ENCODE data around the gene CBFB. TPM values are rescaled to one million over a fixed set of nuclear protein-coding genes. Genes with fewer than 3 reads are reported as not detected.

Gene CBFB
- total and polyA plus RNA-seq, 2 donors = 19.3 to 62.5 TPM

DNA sequence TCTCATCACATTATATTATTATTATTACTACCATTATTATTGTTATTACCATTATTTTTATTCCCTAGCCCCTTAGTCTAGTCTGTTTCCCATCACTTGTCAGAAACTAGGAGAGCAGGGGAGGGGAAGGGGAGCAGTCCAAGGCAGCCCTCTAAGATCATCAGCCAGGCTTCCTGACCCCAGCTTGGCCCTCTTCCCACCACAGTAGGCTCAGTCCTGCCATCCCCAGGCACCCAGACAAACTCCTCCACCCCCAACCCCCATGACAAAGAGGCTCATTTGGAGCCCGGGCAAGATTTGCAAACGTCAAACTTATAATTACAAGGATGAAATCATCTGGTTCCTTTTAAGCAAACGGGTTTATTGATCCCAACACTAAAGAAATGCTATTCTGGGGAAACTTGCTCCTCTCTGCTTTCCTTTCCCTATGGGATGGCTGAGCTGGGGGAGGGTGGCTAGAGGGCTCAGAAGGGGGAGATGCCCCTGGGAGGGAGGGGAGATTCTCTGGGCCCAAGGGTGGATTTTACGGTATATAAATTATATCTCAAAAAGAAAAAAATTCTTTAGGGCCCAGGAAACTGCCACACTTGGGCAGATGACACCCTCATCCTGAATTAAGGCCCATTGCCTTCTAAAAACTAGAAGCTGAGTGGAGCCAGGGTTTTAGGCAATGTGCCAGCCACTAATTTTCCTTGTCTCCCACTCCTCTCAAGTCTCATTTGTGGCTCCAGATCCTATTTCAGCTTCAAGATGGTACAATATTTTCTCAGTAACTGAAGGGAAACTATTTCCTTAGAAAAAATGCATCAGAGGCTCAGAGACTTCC is 4.4 kb upstream of the CBFB start:
- no peak for DNase-seq (ENCODE audit: extremely low spot score)
- no peaks in the 10 kb centered on the region for H3K4me1 ChIP-seq (ENCODE audit: insufficient read depth)

DNA sequence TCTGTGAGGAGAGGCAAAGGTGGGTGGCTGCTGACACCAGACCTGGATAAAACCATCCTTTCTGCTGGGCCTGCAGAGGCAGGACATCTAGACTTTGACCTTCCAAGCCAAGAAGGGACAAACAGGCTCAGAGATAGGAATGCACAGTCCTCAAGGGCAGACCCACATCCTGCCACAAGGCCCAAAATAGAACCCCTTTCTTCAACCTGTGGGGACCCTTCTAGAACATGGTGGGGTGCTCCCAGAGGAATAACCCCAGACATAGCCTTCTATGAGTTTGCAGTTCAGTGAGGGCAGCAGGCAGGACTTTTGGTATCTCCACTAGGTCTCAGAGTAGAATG is 3.8 kb upstream of the CBFB start:
- H3K4me1 ChIP-seq (ENCODE audit: insufficient read depth) = no peaks in the 10 kb centered on the region
- no peaks in the 10 kb centered on the region for H3K36me3 ChIP-seq (ENCODE audit: insufficient read depth)
- no peak for DNase-seq (ENCODE audit: extremely low spot score)

More for the DNA sequence above, 4.4 kb upstream of the CBFB start:
- Histone ChIP-seq H3K36me3 (ENCODE audit: insufficient read depth) (no peaks in the 10 kb centered on the region), H3K27ac (ENCODE audit: low read depth) (no peak overlapping the region), H3K4me3 (ENCODE audit: low read depth, low read length) (no peak overlapping the region)
- 53% methylated on average over 4 of the region's 4 CpGs for WGBS

DNA sequence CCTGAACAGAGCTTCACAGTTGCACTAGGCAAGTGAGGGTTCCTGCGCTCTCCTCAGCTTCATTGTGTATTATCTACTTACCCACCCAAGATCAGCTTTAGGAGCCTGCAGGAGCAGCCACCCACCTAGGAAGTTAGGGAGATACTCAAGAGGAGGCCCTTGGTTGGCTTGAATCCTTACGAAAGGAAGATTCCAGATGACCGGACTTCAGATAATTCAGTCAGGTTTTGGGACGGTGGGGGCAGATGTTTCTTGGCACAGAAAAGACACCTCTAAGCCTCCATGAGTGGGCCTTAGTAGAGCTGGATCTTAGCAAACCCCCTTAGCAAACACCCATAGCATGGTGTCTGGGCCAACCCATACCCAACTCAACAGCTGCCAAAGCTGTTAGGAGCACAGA is 2.4 kb upstream of the CBFB start:
- Histone ChIP-seq H3K4me1 (ENCODE audit: insufficient read depth) (no peaks in the 10 kb centered on the region), H3K4me3 (ENCODE audit: low read depth, low read length) (no peak overlapping the region), H3K27ac (ENCODE audit: low read depth) (no peak overlapping the region), H3K36me3 (ENCODE audit: insufficient read depth) (no peaks in the 10 kb centered on the region)
- DNase-seq (ENCODE audit: extremely low spot score) = no peak
- whole genome bisulfite sequencing = 89% methylated on average over 4 of the region's 4 CpGs

More for the DNA sequence above, 3.8 kb upstream of the CBFB start:
- Histone ChIP-seq H3K4me3 (ENCODE audit: low read depth, low read length) (no peak overlapping the region), H3K27ac (ENCODE audit: low read depth) (no peak overlapping the region)

- no peak for DNase-seq (ENCODE audit: extremely low spot score)
- 91% methylated on average over 6 of the region's 6 CpGs for WGBS
- Histone ChIP-seq H3K27ac (ENCODE audit: low read depth) (no peak overlapping the region), H3K4me1 (ENCODE audit: insufficient read depth) (no peaks in the 10 kb centered on the region), H3K4me3 (ENCODE audit: low read depth, low read length) (no peak overlapping the region), H3K36me3 (ENCODE audit: insufficient read depth) (no peaks in the 10 kb centered on the region)
Observed at GRCh38 chr16:67027046-67027445, 1.9 kb upstream of the CBFB start.

DNA sequence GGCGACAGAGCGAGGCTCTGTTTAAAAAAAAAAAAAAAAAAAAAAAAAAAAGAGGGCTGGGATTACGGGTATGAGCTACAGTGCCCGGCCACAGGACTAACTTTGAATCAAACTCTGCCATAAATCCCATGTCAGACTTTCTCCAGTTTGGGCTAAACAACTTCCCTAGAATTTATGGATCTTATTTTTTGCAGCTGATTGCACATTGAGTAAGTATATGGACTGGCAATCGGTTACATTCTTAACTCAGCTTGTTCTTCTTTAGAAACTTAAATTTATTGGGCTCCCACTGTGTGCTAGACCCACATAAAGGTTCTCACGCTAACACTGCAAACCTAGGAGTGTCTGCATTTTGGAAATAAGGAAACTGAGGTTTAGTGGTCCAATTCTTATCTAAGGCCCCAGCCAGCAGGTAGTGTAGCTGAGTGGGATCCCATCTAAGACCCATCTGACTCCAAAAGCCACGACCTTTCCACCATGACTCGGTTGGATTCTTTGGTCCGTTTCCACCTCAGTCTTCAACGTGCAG is 718 bp upstream of the CBFB start:
- DNase-seq (ENCODE audit: extremely low spot score) = no peak

DNA sequence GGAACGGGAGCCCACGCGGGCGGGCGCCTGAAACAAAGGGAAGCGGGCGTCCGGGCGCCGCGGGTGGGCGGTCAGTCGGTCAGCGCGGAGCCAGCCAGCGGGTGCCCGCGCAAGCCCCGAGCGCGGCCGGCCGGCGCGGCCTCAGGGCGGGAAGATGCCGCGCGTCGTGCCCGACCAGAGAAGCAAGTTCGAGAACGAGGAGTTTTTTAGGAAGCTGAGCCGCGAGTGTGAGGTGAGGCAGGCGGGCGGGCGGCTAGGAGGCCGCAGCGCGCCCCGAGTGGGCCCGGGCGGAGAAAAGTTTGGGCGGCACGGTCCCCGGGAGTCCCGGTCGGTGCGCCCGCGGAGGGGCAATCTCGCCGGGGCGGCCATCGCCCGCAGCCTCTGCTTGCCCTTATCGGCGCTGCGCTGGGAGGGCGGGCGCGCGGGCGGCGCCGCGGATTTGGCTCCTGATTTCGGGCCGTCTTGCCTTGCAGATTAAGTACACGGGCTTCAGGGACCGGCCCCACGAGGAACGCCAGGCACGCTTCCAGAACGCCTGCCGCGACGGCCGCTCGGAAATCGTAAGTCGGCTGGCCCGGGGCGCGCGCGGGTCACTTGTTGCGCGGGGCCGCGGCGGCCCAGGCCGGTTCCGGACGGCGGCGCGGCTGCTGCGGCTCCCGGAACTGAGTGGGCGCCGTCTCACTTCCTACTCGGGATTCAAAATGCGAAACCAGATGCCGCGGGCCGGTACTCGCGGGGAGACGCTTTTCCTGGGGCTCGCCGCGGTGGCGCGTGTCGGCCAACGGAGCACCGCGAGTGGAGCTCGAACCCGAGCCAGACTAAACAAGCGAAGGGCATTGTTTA is 526 bp downstream of the CBFB start:
- under 1% methylated on average over 123 of the region's 123 CpGs for WGBS
- H3K36me3 ChIP-seq (ENCODE audit: insufficient read depth) = no peaks in the 10 kb centered on the region
- H3K4me3 ChIP-seq (ENCODE audit: low read depth, low read length) = peak overlapping the region; percentile 98
- DNase-seq (ENCODE audit: extremely low spot score) = no peak
- peak overlapping the region; percentile 98 for H3K27ac ChIP-seq (ENCODE audit: low read depth)
- H3K4me1 ChIP-seq (ENCODE audit: insufficient read depth) = no peaks in the 10 kb centered on the region

More for the DNA sequence above, 718 bp upstream of the CBFB start:
- Histone ChIP-seq H3K4me3 (ENCODE audit: low read depth, low read length) (peak overlapping the region; percentile 98), H3K4me1 (ENCODE audit: insufficient read depth) (no peaks in the 10 kb centered on the region), H3K36me3 (ENCODE audit: insufficient read depth) (no peaks in the 10 kb centered on the region), H3K27ac (ENCODE audit: low read depth) (peak overlapping the region; percentile 98)
- WGBS = 43% methylated on average over 10 of the region's 10 CpGs

- Histone ChIP-seq H3K4me3 (ENCODE audit: low read depth, low read length) (peak overlapping the region; percentile 98), H3K36me3 (ENCODE audit: insufficient read depth) (no peaks in the 10 kb centered on the region), H3K4me1 (ENCODE audit: insufficient read depth) (no peaks in the 10 kb centered on the region), H3K27ac (ENCODE audit: low read depth) (peak overlapping the region; percentile 98)
- DNase-seq (ENCODE audit: extremely low spot score) = no peak
- WGBS = 46% methylated on average over 18 of the region's 18 CpGs
Observed at GRCh38 chr16:67030221-67030962, 1.4 kb downstream of the CBFB start.

GRCh38 chr16:67034487-67034886 is 5.5 kb downstream of the CBFB start:
- no peaks in the 10 kb centered on the region for H3K4me1 ChIP-seq (ENCODE audit: insufficient read depth)
- H3K27ac ChIP-seq (ENCODE audit: low read depth) = no peak overlapping the region
- no peak overlapping the region for H3K4me3 ChIP-seq (ENCODE audit: low read depth, low read length)
- no peak for DNase-seq (ENCODE audit: extremely low spot score)
- 18% methylated on average over 4 of the region's 4 CpGs for WGBS
- peaks cover 2% of the 10 kb centered on the region for H3K36me3 ChIP-seq (ENCODE audit: insufficient read depth)

DNA sequence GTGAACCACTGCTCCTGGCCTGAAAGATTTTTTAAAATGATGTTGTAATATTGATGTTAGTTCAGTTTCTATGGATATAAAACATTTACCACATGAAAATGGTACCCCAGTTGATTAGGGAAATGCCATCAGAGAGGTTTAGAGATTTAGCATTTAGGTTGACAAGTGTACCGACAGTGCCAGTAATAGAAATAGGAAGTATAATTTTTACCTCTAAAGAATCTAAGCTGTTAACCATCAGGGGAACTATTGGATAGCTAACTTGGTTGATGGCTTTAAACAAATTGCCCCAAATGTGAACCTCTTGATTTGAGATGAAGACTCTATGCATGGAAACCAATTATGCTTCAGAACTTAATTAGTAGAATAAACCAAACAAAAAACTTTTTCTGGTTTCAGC is 6.4 kb downstream of the CBFB start:
- no peak for DNase-seq (ENCODE audit: extremely low spot score)
- Histone ChIP-seq H3K36me3 (ENCODE audit: insufficient read depth) (peaks cover 2% of the 10 kb centered on the region), H3K27ac (ENCODE audit: low read depth) (no peak overlapping the region), H3K4me3 (ENCODE audit: low read depth, low read length) (no peak overlapping the region), H3K4me1 (ENCODE audit: insufficient read depth) (no peaks in the 10 kb centered on the region)
- WGBS = 87% methylated on average over 1 of the region's 1 CpG

- 83% methylated on average over 5 of the region's 5 CpGs for WGBS
- H3K36me3 ChIP-seq (ENCODE audit: insufficient read depth) = peaks cover 2% of the 10 kb centered on the region
- no peaks in the 10 kb centered on the region for H3K4me1 ChIP-seq (ENCODE audit: insufficient read depth)
- no peak overlapping the region for H3K27ac ChIP-seq (ENCODE audit: low read depth)
- no peak for DNase-seq (ENCODE audit: extremely low spot score)
- no peak overlapping the region for H3K4me3 ChIP-seq (ENCODE audit: low read depth, low read length)
Observed at GRCh38 chr16:67036323-67036741, 7.4 kb downstream of the CBFB start.

DNA sequence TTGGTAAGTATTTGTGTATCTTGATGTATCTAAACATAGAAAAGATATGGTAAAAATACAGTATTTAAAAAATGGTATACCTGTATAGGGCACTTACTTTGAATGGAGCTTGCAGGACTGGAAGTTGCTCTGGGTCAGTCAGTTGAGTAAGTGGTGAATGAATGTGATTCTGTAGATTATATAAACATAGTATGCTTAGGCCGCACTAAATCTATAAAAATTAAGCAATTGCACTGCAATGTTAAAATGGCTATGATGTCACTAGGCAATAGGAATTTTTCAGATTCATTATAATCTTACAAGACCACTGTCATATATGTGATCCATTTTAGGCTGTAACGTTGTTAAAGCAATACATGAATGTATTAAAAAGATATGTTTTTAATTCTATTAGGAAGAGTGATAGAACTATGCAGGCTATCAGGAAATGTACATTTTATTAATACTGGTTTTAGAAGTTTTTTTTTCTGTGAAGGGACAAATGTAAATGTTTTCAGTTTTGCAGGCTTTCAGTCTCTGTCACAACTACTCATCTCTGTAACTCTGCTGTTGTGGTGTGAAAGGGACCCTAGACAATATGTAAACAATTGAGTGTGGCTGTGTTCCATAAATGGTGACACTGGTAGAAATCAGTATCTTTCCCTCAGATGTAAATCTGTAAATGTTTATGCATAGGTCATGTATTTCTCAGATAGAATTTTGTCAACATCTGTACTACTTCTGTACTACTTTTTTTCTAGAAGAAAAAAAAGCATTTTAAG is 10.5 kb downstream of the CBFB start:
- Histone ChIP-seq H3K27ac (ENCODE audit: low read depth) (no peak overlapping the region), H3K36me3 (ENCODE audit: insufficient read depth) (peaks cover 2% of the 10 kb centered on the region), H3K4me3 (ENCODE audit: low read depth, low read length) (no peak overlapping the region), H3K4me1 (ENCODE audit: insufficient read depth) (no peaks in the 10 kb centered on the region)
- no peak for DNase-seq (ENCODE audit: extremely low spot score)
- WGBS = 82% methylated on average over 2 of the region's 2 CpGs

DNA sequence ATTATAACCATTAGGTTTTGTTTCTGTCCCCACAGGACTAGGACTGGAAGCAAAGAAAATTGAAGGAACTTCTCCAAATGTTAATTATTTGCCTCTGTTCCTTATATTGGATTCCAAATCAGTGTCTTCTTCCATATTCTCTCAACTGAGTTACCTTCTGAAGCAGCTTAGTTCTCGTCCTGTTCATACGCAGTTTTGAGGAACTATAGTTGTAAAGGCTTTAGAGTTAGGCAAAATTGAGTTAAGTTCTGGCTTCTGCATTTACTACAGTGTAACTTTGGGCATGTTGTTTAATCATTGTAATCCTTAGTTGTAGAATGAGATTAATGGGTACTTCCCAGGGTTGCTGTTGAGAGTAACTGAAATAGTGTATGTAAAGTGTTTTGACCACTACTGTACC is 11.2 kb downstream of the CBFB start:
- Histone ChIP-seq H3K27ac (ENCODE audit: low read depth) (no peak overlapping the region), H3K36me3 (ENCODE audit: insufficient read depth) (peaks cover 2% of the 10 kb centered on the region), H3K4me3 (ENCODE audit: low read depth, low read length) (no peak overlapping the region), H3K4me1 (ENCODE audit: insufficient read depth) (no peaks in the 10 kb centered on the region)
- 86% methylated on average over 2 of the region's 2 CpGs for WGBS
- no peak for DNase-seq (ENCODE audit: extremely low spot score)

DNA sequence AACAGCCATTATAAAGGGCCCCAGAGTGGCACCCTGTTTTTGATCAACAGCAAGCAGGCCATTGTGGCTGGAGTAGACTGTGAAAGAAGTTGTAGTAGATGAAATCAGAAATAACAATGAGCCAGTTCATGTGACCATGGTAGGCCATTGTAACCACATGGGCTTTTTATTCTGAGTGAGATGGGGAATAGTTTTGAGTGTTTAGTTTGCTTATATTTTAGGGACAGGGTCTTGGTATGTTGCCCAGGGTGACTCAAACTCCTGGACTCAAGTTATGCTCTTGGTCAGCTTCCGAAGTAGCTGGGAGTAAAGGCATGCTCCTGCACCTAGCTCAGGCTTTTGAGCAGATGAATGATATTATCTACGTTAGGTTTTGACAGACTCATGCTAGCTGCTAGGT is 12.0 kb downstream of the CBFB start:
- Histone ChIP-seq H3K27ac (ENCODE audit: low read depth) (no peak overlapping the region), H3K4me3 (ENCODE audit: low read depth, low read length) (no peak overlapping the region), H3K4me1 (ENCODE audit: insufficient read depth) (no peaks in the 10 kb centered on the region), H3K36me3 (ENCODE audit: insufficient read depth) (peaks cover 2% of the 10 kb centered on the region)
- DNase-seq (ENCODE audit: extremely low spot score) = no peak
- 35% methylated on average over 2 of the region's 2 CpGs for WGBS

Data from urinary bladder (tissue), 4 donors.